OCI-LY3 (cell line): ENCODE measurements around the gene AK9.

Source experiments
- H2AFZ ChIP-seq: fragments of 200-600, 300-600 bp; shearing (Covaris generic); 2 replicates; pipeline ENCODE4 v1.6.0; 2014; ENCODE audit warnings: antibody characterized with exemption, low read depth, low read length
- H3K27ac ChIP-seq: fragments of 200-600, 300-600 bp; sonication (generic); 2 replicates; pipeline ENCODE4 v1.5.1; 2014; ENCODE audit warnings: mild to moderate bottlenecking, low read length, moderate library complexity, mixed read lengths
- H3K27me3 ChIP-seq: fragments of 200-600, 300-600 bp; sonication (generic); 2 replicates; pipeline ENCODE4 v1.6.1; 2014; ENCODE audit warnings: low read depth, low read length, mixed read lengths
- H3K36me3 ChIP-seq: fragments of 200-600, 300-600 bp; sonication (generic); replicated peaks from 2 replicates; pipeline ENCODE3; 2014; ENCODE audit warnings: low read depth, low read length, mixed read lengths
- H3K4me1 ChIP-seq: fragments of 300-600, 200-600 bp; sonication (generic); 2 replicates; pipeline ENCODE4 v1.6.1; 2014; ENCODE audit warnings: low read length, mixed read lengths
- H3K4me2 ChIP-seq: fragments of 200-600, 300-600 bp; sonication (generic); 2 replicates; pipeline ENCODE4 v1.6.1; 2014; ENCODE audit warnings: low read length, mixed read lengths
- H3K4me3 ChIP-seq: fragments of 300-600, 200-600 bp; sonication (generic); 2 replicates; pipeline ENCODE4 v1.5.1; 2014; ENCODE audit warnings: antibody characterized with exemption, mild to moderate bottlenecking, low read length, moderate library complexity
- H3K79me2 ChIP-seq: fragments of 300-600, 200-600 bp; shearing (Covaris generic); 2 replicates; pipeline ENCODE4 v1.6.1; 2014; ENCODE audit warnings: mild to moderate bottlenecking, low read length, mixed read lengths
- H3K9ac ChIP-seq: fragments of 300-600, 200-600 bp; shearing (Covaris generic); 2 replicates; pipeline ENCODE4 v1.6.0; 2014; ENCODE audit warnings: mild to moderate bottlenecking, low read length, moderate library complexity
- H3K9me3 ChIP-seq: fragments of 200-600, 300-600 bp; shearing (Covaris generic); 2 replicates; pipeline ENCODE4 v1.6.1; 2014; ENCODE audit warnings: low read length, mixed read lengths; ENCODE audit not compliant: insufficient read depth
- H4K20me1 ChIP-seq: fragments of 200-600, 300-600 bp; sonication (generic); 2 replicates; pipeline ENCODE4 v1.6.1; 2016; ENCODE audit warnings: low read length, mixed read lengths; ENCODE audit not compliant: insufficient read depth
- EZH2phosphoT487 ChIP-seq: fragments of 200-600 bp; shearing (Covaris generic); IDR thresholded peaks from 2 replicates; pipeline ENCODE4 v1.6.1; 2018; ENCODE audit warnings: antibody characterized with exemption, mixed run types, low read depth
- TF ChIP-seq, protein P1 (sequence below): fragments of 200-600, 300-600 bp; sonication (generic); IDR thresholded peaks from 2 replicates; pipeline ENCODE4 v1.5.1; 2014; ENCODE audit warnings: antibody characterized with exemption, low read length, low read depth

Gene AK9

GRCh38 chr6:109490713-109491112, 200.3 kb downstream of the AK9 start:
- no peak overlapping the region for H3K4me3 ChIP-seq

DNA sequence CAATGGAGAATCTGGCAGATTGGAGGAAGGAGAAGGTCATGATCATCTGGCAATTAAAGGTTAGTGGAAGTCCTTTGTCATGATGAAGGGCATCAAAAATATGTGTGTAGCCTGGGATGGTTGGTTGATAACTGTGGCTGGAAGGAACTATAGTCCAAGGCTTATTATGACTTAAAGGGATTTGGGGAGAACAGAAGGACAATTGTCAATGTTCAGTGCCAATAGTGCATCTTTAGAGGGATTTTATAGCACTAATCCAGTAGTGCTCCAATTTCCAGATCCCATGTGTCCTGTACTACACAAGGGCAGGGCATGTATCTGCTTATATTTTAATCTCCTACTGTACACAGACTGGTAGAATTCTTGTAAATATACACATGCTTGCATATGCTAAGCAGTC, 203.0 kb downstream of the AK9 start:
- Histone ChIP-seq H3K4me1 (peaks cover 6% of the 10 kb centered on the region), H3K27me3 (no peaks in the 10 kb centered on the region), H2AFZ (no peak overlapping the region), H3K4me3 (no peak overlapping the region), H3K9ac (no peak overlapping the region), H3K9me3 (no peaks in the 10 kb centered on the region), H3K27ac (no peak overlapping the region), H3K4me2 (no peak overlapping the region), H3K36me3 (no peaks in the 10 kb centered on the region), H3K79me2 (no peaks in the 10 kb centered on the region), H4K20me1 (no peaks in the 10 kb centered on the region)
- TF ChIP-seq EZH2phosphoT487: no peak
- TF ChIP-seq, protein P1, sequence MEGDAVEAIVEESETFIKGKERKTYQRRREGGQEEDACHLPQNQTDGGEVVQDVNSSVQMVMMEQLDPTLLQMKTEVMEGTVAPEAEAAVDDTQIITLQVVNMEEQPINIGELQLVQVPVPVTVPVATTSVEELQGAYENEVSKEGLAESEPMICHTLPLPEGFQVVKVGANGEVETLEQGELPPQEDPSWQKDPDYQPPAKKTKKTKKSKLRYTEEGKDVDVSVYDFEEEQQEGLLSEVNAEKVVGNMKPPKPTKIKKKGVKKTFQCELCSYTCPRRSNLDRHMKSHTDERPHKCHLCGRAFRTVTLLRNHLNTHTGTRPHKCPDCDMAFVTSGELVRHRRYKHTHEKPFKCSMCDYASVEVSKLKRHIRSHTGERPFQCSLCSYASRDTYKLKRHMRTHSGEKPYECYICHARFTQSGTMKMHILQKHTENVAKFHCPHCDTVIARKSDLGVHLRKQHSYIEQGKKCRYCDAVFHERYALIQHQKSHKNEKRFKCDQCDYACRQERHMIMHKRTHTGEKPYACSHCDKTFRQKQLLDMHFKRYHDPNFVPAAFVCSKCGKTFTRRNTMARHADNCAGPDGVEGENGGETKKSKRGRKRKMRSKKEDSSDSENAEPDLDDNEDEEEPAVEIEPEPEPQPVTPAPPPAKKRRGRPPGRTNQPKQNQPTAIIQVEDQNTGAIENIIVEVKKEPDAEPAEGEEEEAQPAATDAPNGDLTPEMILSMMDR: no peak

More at GRCh38 chr6:109490713-109491112, 200.3 kb downstream of the AK9 start:
- TF ChIP-seq, protein P1: no peak
- TF ChIP-seq EZH2phosphoT487: no peak
- Histone ChIP-seq H3K79me2 (no peaks in the 10 kb centered on the region), H3K27me3 (no peaks in the 10 kb centered on the region), H2AFZ (no peak overlapping the region), H3K9ac (no peak overlapping the region), H4K20me1 (no peaks in the 10 kb centered on the region), H3K27ac (no peak overlapping the region), H3K4me2 (no peak overlapping the region), H3K36me3 (no peaks in the 10 kb centered on the region), H3K4me1 (peaks cover 10% of the 10 kb centered on the region), H3K9me3 (no peaks in the 10 kb centered on the region)

DNA sequence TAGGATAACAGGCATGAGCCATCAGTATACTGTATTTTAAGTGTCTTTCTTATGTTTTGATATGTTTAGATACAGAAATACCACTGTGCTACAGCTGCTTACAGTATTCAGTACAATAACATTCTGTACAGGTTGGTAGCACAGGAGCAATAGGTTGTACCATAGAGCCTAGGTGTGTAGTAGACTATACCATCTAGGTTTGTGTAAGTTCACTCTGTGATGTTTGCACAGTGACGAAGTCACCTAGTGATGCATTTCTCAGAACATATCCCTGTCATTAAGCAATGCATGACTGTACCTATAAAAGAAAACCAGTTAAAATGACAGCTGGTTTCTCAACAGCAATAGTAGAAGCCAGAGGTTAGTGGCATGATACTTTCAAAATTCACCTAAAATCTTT, 204.9 kb downstream of the AK9 start:
- no peaks in the 10 kb centered on the region for H4K20me1 ChIP-seq
- peaks cover 19% of the 10 kb centered on the region for H3K79me2 ChIP-seq
- peaks cover 10% of the 10 kb centered on the region for H3K36me3 ChIP-seq
- no peaks in the 10 kb centered on the region for H3K9me3 ChIP-seq
- no peak overlapping the region for H3K27ac ChIP-seq
- TF ChIP-seq, protein P1: no peak
- TF ChIP-seq EZH2phosphoT487: no peak
- H3K4me3 ChIP-seq: no peak overlapping the region
- H3K9ac ChIP-seq: no peak overlapping the region
- peaks cover 13% of the 10 kb centered on the region for H3K4me1 ChIP-seq
- H2AFZ ChIP-seq: no peak overlapping the region
- no peak overlapping the region for H3K4me2 ChIP-seq
- no peaks in the 10 kb centered on the region for H3K27me3 ChIP-seq

DNA sequence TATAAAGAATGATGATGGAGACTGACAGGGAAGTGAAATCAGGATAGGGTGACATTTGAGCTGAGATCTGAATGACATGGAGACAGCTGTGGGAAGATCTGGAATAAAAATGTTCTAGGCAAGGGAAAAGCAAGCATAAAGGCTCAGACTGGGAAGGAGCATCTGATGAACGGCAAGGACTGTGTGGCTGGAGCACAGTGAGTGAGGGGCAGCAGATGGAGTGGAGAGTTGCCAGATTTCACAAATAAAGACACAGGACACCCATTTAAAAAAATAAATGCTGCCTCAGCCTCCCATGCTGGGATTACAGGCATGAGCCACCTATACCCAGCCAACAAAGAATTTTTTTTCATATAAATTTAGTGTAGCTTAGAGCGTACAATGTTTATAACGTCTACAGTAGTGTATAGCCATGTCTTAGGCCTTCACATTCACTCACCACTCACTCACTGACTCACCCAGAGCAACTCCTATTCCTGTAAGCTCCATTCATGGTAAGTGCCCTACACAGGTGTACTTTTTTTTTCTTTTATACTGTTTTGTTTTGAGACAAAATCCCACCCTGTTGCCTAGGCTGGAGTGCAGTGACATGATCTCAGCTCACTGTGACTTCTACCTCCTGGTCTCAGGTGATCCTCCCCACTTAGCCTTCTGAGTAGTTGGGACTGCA, 205.6 kb downstream of the AK9 start:
- H4K20me1 ChIP-seq: no peaks in the 10 kb centered on the region
- no peaks in the 10 kb centered on the region for H3K9me3 ChIP-seq
- TF ChIP-seq, protein P1: no peak
- no peak for TF ChIP-seq EZH2phosphoT487
- no peak overlapping the region for H3K4me2 ChIP-seq
- H2AFZ ChIP-seq: no peak overlapping the region
- H3K27ac ChIP-seq: no peak overlapping the region
- H3K4me1 ChIP-seq: peaks cover 20% of the 10 kb centered on the region
- H3K79me2 ChIP-seq: peaks cover 25% of the 10 kb centered on the region
- H3K36me3 ChIP-seq: peaks cover 17% of the 10 kb centered on the region
- H3K4me3 ChIP-seq: no peak overlapping the region
- no peak overlapping the region for H3K9ac ChIP-seq
- no peaks in the 10 kb centered on the region for H3K27me3 ChIP-seq
